Endometrial microvascular endothelial cells (primary cell): ENCODE measurements around the gene UBE2E2. TPM values are rescaled to one million over a fixed set of nuclear protein-coding genes. Genes with fewer than 3 reads are reported as not detected.

ENCODE experiments used
- in situ Hi-C: cut with HindIII; loops from 2 replicates; pipeline ENCODE4 v1.10.0; 2017; ENCODE audit warnings: low sequenced_read_pairs, low pct_unique_long_range_greater_than_20kb; ENCODE audit errors: inconsistent ontology term
- total RNA-seq: library from RNA; depleted of rRNA; stranded (reverse); fragments of >200 nt; gene quantifications from one replicate; pipeline ENCODE4 v1.2.3, GENCODE V29; 2015; ENCODE audit errors: inconsistent ontology term

Gene UBE2E2
- total RNA-seq, 1 donor from 2014 or later, result 11.2 TPM

- in situ Hi-C loops, result no loop called here
Measured at GRCh38 chr3:23185861-23186260, 17.3 kb upstream of the UBE2E2 start.

- in situ Hi-C loops, result no loop called here
Measured at GRCh38 chr3:23189187-23189586, 13.9 kb upstream of the UBE2E2 start.

- in situ Hi-C loops, result no loop called here
Measured at GRCh38 chr3:23192816-23193215, 10.3 kb upstream of the UBE2E2 start.

DNA sequence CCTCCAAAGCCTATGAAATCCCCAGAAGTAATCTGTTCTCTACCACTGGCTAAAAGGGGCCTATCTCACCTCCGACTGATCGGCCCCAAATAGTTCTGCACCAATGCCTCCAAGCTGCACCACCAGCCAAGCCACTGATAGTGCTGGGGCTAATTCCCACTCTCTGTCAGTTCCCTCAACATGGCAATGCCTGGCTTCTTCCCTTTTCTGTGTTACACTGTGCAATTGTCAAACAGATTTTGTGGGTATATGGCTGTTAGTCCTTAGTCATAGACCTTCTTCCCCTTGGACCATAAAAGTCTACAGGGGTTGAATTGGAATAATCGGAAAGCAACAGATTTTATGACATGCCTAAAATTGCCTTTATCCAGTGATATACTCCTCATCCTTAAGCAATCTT is 9.3 kb upstream of the UBE2E2 start:
- in situ Hi-C loops, result no loop called here

DNA sequence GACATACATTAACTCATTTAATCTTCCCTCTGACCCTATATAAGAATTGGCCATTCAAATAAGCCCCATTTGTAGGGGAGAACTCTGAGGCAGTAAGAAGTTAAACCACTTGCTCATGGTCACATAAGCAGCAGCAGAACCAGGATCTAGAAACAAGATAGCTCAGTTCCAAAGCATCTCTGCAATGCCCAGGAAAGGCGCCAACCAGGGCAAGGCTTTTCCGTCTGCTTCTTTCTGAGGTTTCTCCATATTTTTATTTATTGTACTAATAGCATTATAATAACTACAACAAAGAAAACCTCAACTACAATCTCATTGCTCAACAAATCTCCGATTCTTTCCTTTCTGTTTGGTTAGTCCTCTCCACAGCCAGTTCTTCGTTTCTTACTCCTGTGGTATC is 4.3 kb upstream of the UBE2E2 start:
- in situ Hi-C loops, result no loop called here

DNA sequence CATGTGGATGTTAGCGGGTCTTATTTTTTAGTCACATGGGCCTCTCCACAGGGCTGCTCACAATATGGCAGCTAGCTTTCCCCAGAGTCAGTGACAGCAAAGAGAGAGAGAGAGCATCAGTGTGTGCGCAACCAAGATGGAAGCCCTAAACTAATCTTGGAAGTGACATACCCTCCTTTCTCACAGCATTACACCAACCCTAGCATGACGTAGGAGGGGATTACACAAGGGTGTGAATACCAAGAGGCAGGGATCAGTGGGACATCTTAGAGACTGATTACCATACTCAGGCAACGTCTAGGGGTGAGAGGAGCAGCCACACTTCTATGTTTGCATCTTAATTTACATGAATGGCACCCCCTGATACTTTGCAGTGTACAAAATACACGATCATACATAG is 3.5 kb upstream of the UBE2E2 start:
- in situ Hi-C loops, result no loop called here

DNA sequence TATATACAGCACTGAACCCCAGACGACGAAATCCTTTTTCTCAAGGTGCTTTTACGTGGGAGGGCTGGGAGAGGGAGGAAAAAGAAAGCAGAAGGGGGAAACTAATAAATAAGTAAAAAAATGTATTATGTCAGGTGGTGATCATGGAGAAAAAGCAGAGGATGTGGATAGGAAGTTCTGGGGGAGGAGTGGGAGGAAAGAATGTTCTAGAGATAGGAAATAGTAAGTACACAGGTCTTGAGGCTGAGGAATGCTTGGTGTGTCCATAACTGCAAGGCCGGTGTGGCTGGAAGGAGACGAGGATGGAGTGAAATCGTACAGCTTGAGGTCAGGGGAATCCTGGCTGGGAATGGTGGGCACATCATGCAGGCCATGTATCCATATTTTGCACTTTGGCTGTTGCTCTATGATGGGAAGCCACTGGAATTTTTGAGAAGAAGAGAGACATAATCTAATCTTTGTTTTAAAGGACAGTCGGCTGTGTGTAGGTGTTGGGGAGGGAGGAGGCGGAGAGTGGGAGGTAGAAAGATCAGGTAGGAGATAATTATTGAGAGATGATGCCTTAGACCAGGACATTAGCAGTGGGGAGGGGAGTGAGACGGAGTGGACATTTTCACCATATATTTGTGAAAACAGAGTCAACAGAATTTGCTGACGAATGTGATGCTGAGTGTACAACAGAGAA is 1.8 kb upstream of the UBE2E2 start:
- in situ Hi-C loops, result no loop called here

GRCh38 chr3:23202203-23202920 is 765 bp upstream of the UBE2E2 start:
- in situ Hi-C loops, result no loop called here

DNA sequence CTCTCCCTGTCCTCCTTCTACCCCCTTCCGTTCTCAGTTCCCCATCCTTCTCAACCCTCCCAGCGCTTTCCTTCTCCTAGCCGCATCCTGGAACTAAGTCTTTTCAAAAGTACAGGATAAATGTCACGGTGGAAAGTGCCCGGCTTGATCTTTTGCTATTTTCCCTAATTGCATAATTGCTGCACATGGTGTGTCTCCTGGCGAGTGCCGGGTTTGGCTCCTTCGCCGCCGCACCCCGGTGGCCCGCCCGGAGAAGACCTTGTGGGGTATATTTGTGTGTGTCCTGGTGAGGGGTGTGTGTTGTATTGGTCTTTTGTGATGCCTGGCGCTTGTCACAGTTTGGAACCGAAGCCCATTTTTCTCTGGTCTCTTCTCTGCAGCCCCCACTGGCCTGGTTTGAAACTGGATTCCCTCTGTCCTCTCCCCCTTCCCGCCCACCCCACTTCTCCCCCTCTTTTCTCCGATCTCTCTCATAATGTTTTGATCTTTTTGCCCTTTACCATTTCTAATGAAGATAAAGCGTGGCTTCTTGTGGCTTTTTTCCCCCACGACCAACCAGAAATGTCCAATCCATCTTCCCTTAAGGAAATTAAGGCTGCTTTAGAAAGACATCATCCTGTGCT is 692 bp downstream of the UBE2E2 start:
- in situ Hi-C loops, result no loop called here

GRCh38 chr3:23206366-23206765 is 3.2 kb downstream of the UBE2E2 start:
- in situ Hi-C loops, result no loop called here

GRCh38 chr3:23209103-23209502 is 6.0 kb downstream of the UBE2E2 start:
- in situ Hi-C loops, result no loop called here

DNA sequence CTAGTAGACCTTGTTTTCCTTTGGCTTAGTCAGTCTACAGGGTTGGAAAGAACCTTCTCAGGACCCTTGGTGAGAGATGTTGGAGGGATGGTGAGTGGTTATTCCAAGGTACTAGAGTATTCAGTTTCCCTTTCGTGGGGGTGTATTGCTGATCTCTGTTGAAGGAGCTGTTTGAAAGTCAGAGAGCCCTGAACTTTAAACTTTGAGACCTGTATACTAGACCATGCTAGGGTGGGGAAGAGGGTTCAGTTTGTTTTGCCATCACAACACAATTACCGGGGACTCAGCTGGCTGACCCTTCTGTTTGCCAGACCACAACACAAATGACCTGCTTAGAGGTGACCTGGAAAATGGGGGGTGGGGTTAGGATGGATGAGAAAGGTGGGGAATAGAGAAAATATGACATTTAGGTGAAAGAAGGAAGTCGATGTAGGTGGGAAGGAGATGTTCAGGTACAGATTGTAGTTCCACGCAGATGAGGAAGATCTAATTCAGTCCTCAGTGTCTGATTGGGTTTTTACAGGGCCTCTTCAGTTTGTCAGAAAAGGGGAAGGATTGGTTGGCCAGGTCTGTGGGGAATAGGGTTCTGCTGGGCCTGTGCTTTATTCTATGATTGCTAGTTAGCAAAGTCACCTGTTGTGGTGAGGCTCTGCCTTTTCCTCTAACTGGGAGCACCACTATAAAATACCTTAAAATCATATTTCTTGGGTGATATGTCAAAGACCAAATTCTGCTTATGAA is 6.8 kb downstream of the UBE2E2 start:
- in situ Hi-C loops, result no loop called here

- in situ Hi-C loops, result no loop called here
Measured at GRCh38 chr3:23213813-23214212, 10.7 kb downstream of the UBE2E2 start.

- in situ Hi-C loops, result no loop called here
Measured at GRCh38 chr3:23217872-23218554, 14.9 kb downstream of the UBE2E2 start.

DNA sequence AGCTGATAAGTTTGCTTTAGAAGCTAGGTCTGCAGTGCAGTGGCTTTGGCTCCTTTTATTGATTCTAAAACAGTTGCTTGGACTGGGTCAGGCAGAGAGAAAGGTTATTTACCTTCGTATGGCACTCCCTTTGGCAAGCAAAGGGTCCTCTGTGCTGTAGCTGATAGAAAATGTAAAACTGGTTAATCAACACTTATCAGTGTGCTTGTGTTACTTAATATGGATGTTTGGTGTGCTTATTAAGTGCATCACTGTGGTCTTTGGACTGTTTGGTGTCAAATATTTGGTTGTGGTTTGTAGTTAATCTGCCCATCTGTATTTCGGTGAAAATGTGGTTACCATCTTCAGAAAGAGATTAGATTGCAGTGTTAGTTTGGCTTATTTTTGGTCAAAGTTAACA is 16.0 kb downstream of the UBE2E2 start:
- in situ Hi-C loops, result no loop called here

- in situ Hi-C loops, result no loop called here
Measured at GRCh38 chr3:23219552-23219951, 16.4 kb downstream of the UBE2E2 start.

DNA sequence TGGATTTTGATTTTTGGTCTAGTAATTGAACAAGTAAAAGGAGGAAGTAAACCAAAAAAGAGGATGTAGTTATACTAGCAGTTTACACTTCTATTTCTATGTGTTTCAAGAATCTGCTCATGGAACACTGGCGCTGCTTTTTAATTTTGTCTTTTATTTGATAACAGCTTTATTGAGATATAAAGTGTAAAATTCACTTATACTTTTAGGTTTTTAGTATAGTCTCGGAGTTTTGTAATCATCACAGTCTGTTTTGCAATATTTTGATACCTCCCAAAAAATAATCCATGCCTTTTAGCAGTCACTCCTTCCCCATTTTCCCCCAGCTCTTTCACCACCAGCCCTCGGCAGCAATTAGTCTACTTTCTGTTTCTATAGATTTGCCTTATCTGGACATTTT is 18.0 kb downstream of the UBE2E2 start:
- in situ Hi-C loops, result no loop called here

- in situ Hi-C loops, result no loop called here
Measured at GRCh38 chr3:23232016-23232415, 28.9 kb downstream of the UBE2E2 start.

GRCh38 chr3:23232854-23233253 is 29.7 kb downstream of the UBE2E2 start:
- in situ Hi-C loops, result no loop called here
